ENCODE data around the gene TSPAN18. TPM values are rescaled to one million over a fixed set of nuclear protein-coding genes. Genes with fewer than 3 reads are reported as not detected.

Gene TSPAN18
- total RNA-seq, 1 donor from 2014 or later = 23.2 TPM

- DNase-seq = no peak
These were observed 15.5 kb upstream of the TSPAN18 start for GRCh38 chr11:44711113-44711786.

DNA sequence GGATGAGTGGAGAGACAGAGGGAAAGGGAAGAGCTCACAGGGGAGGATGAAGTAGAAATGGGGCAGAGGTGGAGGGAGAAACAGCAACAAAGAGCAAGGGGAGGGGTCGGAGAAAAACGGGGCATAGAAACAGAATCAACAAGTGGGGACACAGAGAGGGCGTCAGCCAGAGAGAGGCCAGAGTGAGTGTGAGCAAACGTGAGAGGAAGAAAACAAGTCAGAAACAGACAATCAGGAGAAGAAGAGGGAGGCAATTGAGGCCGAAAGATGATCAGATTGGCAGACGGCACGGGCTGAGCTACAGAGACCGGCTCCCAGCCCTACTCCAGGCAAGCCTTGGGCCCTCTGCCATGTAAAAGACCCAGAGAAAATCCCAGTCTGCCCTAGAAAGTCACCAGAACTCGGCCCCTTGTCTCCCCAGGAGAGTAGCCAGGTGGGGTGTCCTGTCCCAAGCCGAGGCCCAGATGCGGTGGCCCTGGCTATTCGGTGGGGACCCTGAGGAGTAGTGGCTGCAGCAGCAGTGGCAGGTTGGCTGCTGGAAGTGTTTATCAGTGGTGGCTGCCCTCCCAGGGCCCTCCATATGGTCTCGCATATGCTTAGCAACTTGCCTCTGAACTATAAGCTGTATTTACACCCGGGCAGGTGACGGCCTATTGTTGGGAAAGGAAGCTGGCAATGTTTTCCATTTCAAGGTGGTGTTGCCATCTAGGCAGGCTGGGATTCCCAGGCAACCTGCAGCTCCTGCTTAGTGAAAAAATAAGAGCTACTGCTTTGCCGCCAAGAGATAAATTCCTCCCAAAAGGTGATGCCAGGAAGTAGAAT is 14.8 kb upstream of the TSPAN18 start:
- no peak for DNase-seq

DNA sequence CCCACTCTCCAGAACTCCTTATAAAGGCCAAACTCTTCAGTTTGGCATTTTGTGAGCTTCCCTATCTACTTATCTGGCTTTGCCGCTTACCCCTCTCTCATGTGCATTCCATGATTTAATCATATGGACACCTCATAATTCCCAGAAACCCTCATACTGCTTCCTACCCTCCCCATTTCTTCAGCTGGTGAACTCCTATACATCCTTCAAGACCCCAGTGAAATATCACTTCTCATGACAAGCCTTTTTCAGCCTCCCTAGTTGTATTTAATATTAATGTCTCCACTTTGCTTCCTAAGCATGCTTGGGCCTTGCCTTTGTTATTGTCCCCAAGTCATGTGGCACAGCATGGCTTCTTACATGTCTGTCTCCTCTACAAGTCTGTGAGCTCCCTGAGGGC is 13.7 kb upstream of the TSPAN18 start:
- DNase-seq = no peak

DNA sequence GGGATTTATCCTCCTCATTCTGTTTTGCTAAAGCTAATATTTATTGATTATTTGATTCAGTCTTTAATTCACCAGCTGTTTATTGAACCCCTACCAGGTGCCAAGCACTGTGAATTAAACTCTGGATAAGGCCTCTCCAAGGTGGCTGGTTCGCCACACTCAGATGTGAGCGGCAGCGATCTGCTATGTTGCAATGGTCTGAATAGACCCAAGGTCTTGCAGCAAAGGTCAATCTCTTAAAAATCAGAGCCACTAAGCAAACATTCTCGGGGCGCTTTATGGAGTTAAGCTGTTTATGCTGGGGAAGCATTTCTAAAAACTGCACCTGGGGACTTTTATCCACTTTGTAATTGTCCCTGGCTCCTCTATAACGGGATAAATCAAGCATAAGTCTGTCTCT is 10.5 kb upstream of the TSPAN18 start:
- DNase-seq = no peak

DNA sequence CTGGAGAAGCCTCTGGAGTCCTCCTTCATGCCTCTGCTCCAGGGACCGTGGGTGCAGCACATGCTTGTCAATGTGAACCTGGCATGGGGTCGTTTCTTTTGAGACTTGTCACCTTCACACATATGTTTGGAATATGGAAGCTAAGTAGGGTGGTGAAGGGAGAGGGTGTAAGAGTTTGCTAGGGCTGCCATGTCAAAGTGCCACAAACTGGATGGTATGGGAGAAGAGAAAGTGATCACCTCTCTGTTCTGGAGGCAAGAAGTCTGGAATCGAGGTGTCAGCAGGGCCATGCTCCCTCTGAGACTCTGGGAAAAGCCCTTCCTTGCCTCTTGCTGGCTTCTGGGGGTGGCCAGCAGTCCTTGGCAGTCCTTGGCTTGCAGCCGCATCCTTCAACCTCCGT is 8.7 kb upstream of the TSPAN18 start:
- no peak for DNase-seq

- DNase-seq = no peak
These were observed 8.0 kb upstream of the TSPAN18 start for GRCh38 chr11:44718612-44719390.

- no peak for DNase-seq
These were observed 1.6 kb upstream of the TSPAN18 start for GRCh38 chr11:44725016-44725685.

- DNase-seq = no peak
These were observed 942 bp upstream of the TSPAN18 start for GRCh38 chr11:44725757-44726282.

GRCh38 chr11:44727114-44727372 is 281 bp downstream of the TSPAN18 start:
- no peak for DNase-seq

DNA sequence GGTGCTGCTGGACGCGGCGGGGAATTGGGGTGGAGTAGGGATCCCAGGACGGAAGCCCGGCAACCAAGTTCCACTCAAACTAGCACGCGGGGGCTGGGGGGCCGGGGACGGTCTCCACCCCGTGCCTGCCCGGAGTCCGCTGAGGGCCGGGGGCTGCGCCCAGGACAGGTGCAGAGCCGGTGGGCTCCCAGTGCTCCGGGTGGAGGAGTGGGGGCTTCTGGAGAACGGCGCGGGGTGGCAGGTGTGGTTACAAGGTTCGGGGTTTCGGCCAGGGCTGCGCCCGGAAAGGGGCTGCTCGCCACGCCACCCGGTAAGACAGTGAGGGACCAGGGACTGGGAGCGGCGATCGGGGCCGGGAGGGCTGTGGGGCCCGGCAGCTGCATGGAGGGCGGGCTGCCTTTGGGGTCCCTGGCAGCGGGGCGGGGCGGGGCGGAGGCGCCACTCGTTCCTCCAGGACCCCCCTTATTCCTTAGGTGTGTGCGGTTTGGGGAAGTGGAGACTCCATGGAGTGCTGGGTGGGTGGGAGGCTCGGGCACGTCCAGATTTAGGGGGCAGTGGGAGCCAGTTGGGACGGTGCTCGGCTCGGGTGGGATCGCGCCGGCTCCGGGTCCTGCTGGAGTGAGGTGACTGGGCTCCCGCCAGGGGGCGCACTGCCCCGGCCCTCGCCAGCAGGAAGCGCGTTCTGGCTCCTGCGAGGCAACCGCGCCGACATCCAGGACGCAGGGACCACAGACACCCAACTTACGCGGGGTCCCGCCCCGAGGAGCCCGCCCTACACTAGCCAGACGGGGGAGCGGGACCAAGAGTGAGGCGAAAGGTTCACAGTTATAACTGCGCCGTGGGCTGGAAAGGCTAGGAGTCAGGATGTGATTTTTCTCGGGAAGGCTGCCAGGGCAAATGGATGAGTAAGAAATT is 868 bp downstream of the TSPAN18 start:
- peak; percentile 91 for DNase-seq

- DNase-seq = no peak
These were observed 1.7 kb downstream of the TSPAN18 start for GRCh38 chr11:44728491-44728910.

GRCh38 chr11:44729063-44729462 is 2.3 kb downstream of the TSPAN18 start:
- DNase-seq = no peak

DNA sequence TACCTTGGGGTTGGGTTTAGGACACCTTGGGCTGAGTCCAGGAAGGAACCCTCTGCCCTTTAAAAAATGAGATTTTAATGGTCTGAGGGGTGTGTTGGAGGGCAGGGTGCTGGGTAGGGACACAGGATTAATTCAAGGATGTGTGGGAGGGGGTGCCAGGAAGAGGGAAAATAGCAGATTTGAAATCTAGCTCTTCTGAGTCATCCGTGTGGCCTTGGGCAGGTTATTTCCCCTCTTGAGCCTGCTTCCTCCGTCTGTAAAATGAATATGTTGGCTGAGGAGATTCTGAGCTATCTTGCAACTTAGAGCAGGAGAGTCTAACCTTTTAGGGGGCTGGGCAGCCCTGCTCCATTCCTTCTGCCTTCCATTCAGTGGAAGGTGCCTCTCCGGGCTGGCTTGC is 3.0 kb downstream of the TSPAN18 start:
- DNase-seq = no peak

DNA sequence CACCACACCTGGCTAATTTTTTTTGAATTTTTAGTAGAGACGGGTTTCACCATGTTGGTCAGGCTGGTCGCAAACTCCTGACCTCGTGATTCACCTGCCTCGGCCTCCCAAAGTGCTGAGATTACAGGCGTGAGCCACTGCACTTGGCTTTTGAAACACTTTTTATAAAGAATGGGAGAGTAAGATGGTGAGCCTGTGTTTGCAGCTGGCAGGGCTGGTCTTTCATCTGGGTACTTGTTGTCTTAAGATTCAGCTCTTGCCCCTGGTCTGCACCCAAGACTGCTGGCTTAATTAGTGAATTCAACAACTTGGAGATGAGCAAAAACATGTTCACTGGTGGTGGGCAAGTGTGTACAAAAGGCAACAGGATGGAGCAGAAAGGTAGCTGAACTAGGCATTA is 4.0 kb downstream of the TSPAN18 start:
- no peak for DNase-seq

DNA sequence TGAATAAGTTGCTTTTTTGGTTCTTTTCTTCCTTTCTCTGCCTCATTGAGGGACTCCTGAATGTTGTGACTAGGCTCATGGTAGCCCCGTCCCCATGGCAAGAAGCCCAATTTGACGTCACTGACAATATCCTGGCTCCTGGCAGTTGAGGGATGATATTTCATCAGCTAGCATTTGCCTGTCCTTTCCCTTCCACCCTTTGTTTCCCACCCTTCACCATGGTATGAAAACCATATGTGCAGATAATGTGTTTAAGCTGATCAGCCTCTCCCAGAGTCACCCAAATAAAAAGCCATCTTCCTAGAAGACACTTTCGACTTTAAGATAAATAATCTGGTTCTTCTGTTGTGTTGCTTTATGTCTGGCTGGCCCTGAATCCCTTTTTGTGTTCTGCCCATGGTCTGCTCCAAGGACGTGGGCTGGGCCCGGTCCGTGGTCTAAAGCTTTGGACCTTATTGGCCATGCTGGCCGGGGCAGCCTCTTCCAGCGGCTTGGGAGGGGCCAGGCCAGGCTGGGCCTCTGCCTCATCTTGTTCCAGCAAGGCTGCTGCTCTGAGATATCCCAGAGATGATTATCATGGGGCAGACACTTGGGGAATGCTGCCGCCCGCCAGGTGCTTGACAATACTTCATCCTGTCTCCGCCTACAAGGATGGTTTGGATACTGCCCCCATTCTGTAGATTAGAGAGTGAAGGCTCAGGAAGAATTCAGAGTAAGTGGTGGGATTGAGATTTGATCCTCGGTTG is 5.1 kb downstream of the TSPAN18 start:
- DNase-seq = peak; percentile 74

DNA sequence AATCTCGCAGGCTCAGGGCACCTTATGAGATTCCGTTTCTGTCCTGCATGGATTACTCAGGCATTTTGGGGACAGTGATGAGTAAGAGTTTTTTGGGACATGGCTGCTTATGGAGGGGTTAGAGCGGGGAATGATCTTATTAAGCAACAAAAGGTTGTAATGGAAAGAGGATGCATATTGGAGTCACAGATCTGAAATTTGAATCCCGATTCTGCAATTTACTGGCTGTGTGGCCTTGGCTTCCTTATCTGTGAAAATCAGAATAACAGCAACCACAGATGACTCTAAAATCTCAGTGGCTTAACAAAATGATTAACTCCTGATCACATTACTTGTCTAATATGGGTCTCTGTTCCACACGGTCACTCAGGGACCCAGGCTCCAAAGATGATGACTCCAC is 5.8 kb downstream of the TSPAN18 start:
- no peak for DNase-seq

GRCh38 chr11:44733877-44734276 is 7.1 kb downstream of the TSPAN18 start:
- DNase-seq = no peak

DNA sequence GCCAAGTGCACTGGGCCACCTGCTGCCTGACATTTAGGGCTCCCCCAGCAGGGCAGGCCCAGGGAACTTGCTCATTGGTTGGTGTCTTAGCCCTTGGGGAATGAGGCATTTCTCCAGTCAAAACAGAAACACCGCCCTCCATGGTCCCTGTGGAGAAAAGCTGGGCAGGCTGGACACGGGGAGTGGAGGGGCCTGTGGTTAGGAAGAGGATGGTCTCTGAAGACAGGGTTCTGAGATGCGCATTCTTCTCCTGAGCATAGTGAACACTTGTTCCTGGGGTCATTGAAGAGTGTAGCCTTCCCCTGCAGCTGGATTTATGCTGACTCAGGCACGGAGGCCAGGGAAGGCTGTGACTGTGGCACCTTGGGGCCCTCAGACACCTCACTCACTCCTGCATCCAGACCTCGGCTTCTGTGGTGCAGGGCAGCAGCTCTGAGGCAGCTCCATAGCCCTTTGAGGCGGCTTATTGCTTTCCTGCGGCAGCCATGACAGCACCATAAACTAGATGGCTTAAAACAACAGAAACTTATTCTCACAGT is 8.2 kb downstream of the TSPAN18 start:
- DNase-seq = no peak

GRCh38 chr11:44736791-44737190 is 10.0 kb downstream of the TSPAN18 start:
- DNase-seq = no peak
